Transverse colon (tissue), 3 donors: ENCODE results near the gene KIAA1614.

Experiments used
- CTCF ChIP-seq, 5 experiments: fragments of 200-600 bp in 3 of 5; fragments of 450-650 bp in 2 of 5; sonication (generic) in 3 of 5; IDR thresholded peaks; 1 replicate in 2 of 5; 2 replicates in 3 of 5; pipeline ENCODE4 v1.5.1; 2016 to 2017; ENCODE audit warnings: antibody characterized with exemption in 5 of 5, inconsistent platforms in 3 of 5, mild to moderate bottlenecking in 2 of 5, moderate library complexity in 1 of 5
- EP300 ChIP-seq: sonication (generic); formaldehyde crosslinking; IDR thresholded peaks from one replicate; pipeline ENCODE4 v1.6.1; 2017; ENCODE audit warnings: antibody characterized with exemption, low read depth
- POLR2A ChIP-seq: fragments of 450-650 bp; IDR thresholded peaks from one replicate; pipeline ENCODE4 v1.6.1; 2016; ENCODE audit warnings: antibody characterized with exemption, mild to moderate bottlenecking, moderate library complexity

- TF ChIP-seq CTCF (IDR thresholded peaks at IDR 0.05) (no peak), POLR2A (no peak), EP300 (no peak)
Measured at GRCh38 chr1:180924939-180925338, 12.2 kb downstream of the KIAA1614 start.
